GM19463 (cell line): ENCODE data around the gene ALPL.

ENCODE experiments used
- ATAC-seq: cut with Tn5 transposase; IDR thresholded peaks from one replicate; pipeline ENCODE4 v1.9.1; 2021; ENCODE audit warnings: mild to moderate bottlenecking, moderate library complexity; ENCODE audit not compliant: unreplicated experiment

ALPL gene

GRCh38 chr1:21574466-21575151, 65.4 kb downstream of the ALPL start:
- ATAC-seq: no peak

GRCh38 chr1:21575351-21575942, 66.2 kb downstream of the ALPL start:
- no peak for ATAC-seq

GRCh38 chr1:21576031-21576797, 67.0 kb downstream of the ALPL start:
- no peak for ATAC-seq

- no peak for ATAC-seq
Observed at GRCh38 chr1:21576798-21577187, 67.6 kb downstream of the ALPL start.

GRCh38 chr1:21577324-21577723, 68.1 kb downstream of the ALPL start:
- no peak for ATAC-seq

- no peak for ATAC-seq
Observed at GRCh38 chr1:21577933-21578332, 68.7 kb downstream of the ALPL start.

- no peak for ATAC-seq
Observed at GRCh38 chr1:21579791-21580190, 70.6 kb downstream of the ALPL start.

GRCh38 chr1:21584096-21584495, 74.9 kb downstream of the ALPL start:
- ATAC-seq: no peak

GRCh38 chr1:21585037-21585436, 75.8 kb downstream of the ALPL start:
- no peak for ATAC-seq

GRCh38 chr1:21586222-21586621, 77.0 kb downstream of the ALPL start:
- no peak for ATAC-seq

GRCh38 chr1:21586846-21587601, 77.8 kb downstream of the ALPL start:
- ATAC-seq: no peak

- no peak for ATAC-seq
Observed at GRCh38 chr1:21587602-21587953, 78.4 kb downstream of the ALPL start.

GRCh38 chr1:21589618-21590017, 80.4 kb downstream of the ALPL start:
- no peak for ATAC-seq

- no peak for ATAC-seq
Observed at GRCh38 chr1:21590126-21590880, 81.1 kb downstream of the ALPL start.

- no peak for ATAC-seq
Observed at GRCh38 chr1:21590934-21591333, 81.7 kb downstream of the ALPL start.

GRCh38 chr1:21592086-21592865, 83.1 kb downstream of the ALPL start:
- ATAC-seq: no peak

- ATAC-seq: no peak
Observed at GRCh38 chr1:21593231-21593630, 84.0 kb downstream of the ALPL start.

- no peak for ATAC-seq
Observed at GRCh38 chr1:21594501-21594900, 85.3 kb downstream of the ALPL start.

GRCh38 chr1:21594935-21595897, 86.0 kb downstream of the ALPL start:
- no peak for ATAC-seq
